GM21381 (cell line): ENCODE measurements around the gene MTRFR.
"Not testable (repeated sequence)": the region's sequence is repeated elsewhere in the genome, so short reads cannot be mapped to it uniquely, and the experiment has no call there.

Source experiments
- ATAC-seq: cut with Tn5 transposase; IDR thresholded peaks from one replicate; pipeline ENCODE4 v1.9.1; 2021; ENCODE audit warnings: mild to moderate bottlenecking, moderate library complexity; ENCODE audit not compliant: unreplicated experiment

The MTRFR gene

DNA sequence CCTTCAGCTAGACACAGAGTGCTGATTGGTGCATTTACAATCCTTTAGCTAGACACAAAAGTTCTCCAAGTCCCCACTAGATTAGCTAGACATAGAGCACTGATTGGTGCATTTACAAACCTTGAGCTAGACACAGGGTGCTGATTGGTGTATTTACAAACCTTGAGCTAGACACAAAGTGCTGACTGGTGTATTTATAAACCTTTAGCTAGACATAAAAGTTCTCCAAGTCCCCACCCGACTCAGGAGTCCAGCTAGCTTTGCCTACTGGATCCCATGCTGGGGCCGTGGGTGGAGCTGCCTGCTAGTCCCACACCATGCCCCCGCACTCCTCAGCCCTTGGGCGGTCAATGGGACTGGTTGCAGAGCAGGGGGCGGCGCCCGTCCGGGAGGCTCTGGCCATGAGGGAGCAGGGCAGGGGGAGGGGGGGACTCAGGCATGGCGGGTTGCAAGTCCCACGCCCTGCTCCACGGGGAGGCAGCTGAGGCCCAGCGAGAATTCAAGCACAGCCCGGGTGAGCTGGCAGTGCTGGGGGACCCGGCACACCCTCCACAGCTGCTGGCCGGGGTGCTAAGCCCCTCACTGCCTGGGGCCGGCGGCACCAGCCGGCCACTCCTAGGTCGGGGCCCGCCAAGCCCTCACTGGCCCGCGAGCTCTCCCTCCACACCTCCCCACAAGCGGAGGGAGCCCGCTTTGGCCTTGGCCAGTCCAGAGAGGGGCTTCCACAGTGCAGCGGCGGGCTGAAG, 15.9 kb downstream of the MTRFR start:
- ATAC-seq, result not testable (repeated sequence)

DNA sequence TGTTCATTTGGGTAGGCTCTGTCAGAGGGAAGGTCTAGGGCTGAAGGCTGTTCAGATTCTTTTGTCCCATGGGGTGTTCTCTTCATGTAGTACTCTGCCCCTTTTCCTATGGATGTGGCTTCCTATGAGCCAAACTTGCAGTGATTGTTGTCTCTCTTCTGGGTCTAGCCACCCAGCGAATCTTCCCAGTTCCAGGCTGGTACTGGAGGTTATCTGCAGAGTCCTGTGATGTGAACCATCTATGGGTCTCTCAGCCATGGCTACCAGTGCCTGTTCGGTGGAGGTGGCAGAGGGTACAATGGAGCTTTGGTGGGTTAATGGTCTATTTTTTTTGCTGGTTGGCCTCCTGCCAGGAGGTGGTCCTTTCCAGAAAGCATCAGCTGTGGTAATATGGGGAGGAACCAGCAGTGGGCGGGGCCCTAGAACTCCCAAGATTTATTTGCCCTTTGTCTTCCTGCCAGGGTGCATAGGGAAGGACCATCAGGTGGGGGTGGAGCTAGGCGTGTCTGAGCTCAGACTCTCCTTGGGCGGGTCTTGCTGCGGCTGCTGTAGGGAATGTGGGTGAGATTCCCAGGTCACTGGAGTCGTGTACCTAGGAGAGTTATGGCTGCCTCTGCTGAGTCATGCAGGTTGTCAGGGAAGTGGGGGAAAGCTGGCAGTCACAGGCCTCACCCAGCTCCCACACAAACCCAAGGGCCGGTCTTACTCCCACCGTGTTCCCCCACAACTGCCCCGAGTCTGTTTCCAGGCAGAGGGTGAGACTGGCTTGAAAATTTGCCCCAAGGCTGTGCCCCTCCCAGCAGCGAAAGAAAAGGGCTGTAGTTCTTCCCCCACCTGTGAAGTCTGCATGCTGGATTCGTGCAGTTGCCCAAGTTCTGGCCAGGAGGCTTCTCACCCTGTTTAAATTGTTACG, 17.5 kb downstream of the MTRFR start:
- ATAC-seq, result no peak

DNA sequence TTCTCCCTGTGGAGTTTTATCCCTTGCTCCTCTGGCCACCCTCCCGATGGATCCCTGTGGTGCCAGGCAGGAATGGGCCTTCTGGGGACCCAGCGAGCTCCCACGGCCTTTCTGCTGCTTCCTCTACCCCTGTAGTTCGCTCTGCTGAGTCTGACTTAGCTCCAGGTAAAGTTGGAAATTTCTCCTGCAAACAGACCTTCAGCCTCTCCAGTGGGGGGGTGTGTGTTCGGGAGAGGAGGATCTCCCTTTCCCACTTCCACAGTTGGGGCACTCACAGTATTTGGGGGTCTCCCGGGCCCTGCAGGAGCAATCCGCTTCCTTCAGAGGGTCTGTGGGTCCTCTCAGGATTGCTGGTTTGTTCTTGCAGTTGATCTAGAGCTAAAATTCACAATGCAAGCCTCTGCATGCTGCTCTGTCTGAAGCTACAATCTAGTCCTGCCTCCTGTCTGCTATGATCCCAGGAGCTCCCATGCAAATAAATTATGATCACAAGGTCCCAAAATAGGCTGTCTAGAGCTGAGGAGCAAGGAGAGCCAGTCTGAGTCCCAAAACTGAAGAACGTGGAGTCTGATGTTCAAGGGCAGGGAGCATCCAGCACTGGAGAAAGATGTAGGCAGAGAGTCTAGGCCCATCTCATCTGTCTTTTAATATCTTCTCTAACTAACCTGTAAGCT, 18.3 kb downstream of the MTRFR start:
- ATAC-seq, result no peak

DNA sequence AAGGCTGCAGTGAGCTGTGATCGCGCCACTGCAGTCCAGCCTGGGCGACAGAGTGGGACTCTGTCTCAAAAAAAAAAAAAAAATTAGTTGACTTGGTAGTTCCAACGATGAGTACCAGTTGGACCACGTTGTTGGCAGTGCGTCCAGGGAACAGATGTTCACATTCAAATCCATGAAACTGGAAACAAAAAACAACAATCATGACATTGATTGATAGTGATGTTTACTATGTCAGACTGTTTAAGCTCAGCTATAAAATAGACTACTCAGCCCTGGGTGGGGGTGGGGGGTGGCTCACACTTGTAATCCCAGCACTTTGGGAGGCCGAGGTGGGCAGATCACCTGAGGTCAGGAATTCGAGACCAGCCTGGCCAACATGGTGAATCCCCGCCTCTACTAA, 19.1 kb downstream of the MTRFR start:
- not testable (repeated sequence) for ATAC-seq

DNA sequence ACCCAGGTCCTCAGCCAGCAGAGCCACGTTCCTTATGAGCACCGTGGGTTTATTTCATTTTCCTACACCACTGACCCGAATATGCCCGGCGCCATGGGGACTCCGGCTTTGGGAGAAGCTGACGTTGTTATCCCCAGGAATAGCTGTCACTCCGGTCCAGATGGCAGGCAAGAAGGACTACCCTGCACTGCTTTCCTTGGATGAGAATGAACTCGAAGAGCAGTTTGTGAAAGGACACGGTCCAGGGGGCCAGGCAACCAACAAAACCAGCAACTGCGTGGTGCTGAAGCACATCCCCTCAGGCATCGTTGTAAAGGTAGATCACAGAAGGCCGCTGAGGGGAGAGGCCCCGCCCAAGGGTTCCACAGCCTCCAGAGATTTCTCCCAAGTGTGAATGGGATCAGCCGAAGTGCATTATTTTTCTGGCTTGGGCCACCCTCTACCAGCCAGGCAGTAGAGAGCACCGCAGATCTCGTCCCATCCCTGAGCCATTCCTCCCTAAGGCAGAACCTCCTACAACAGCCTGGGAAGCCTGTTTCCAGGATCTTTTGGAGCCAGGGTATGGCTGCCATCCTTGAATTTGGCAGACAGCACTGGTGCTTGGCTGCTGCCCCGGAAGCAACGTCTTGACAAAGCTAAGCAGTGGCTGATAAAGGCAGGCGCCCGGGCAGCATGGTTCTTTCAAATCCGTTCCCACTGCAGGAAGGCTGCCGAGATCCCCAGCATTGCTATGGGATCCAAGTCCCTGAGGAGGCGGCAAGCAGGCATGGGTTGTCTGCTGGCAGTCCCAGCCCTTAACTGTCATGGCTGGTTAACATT, 20.6 kb downstream of the MTRFR start:
- ATAC-seq, result no peak

DNA sequence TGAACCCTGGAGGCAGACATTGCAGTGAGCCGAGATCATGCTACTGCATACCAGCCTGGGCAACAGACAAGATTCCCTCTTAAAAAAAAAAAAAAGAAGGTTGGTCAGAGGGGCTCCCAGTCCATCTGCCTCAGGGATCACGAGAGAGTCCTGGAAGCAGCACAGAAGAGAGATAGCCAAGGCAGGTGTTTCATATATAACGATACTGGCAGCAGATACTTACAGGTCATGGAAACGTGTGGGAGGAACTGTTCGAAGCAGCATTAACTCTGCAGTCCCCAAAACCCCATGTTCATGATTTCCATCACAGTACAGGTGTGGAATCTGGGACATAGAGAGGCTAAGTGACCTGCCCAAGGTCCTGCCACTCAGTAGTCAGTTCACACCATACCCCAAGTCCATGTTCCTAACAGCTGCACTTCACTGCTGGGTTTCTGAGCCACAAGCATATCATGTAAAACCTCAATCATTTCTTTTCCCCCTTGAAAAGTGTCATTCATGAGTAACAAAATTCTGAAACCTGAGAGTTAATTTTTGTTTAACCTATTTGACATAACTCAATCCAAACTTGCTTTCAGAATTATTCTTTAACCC, 21.7 kb downstream of the MTRFR start:
- ATAC-seq, result no peak

DNA sequence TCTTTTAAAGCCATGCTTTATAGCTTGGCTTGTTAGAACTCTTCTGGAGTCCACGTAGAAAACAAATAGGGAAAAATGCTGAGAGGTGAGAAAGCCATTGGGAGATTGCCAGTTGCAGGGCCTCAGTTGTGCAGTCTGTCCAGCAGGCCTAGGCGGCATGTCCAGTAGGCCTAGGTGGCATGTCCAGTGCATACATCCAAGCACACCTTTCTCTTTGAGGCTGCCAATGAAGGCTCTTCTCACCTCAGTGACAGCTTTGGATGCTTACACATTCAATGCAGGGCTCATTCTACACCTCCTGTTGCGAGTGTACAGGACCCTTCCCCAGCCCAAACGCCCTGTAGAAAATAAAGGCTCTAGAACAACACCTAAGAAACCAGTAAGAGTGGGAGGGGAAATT, 25.4 kb downstream of the MTRFR start:
- ATAC-seq, result no peak

DNA sequence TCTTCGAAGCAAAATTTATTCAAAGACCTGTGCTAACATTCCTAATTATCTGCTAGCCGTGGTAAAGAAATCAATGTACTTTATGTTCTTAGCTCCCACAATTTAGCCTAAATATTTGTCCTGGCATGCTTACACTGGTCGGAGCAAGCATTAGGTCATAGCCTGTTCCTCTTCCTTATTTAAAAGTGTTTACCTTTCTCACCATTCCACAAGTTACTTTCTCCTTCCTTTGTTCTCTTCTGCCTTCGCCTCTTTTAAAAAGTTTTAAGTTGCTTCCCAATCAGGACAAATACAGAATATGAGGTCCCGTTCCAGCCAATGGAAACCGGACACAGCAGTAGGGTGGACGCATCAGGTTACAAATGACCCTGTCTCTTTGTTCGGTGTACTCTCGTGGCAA, 26.8 kb downstream of the MTRFR start:
- ATAC-seq, result no peak

DNA sequence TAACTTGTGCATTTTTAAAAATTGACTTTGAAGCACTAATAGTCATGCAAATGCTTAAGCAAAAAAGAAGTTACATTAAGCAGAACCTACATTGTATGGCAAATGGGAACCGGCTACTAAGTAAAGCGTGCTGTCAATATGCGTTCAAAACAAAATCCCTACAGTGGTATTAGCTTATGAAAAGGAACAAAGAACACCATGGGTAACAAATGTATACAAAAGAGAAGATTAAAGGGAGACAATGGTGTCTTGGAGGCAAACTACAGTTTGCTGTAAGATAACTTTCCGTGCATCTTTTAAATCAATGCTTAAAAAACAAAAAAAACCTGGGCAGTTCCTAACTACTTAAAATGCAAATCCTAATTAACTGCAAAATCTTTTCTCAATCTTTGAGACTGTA, 28.0 kb downstream of the MTRFR start:
- ATAC-seq, result no peak

DNA sequence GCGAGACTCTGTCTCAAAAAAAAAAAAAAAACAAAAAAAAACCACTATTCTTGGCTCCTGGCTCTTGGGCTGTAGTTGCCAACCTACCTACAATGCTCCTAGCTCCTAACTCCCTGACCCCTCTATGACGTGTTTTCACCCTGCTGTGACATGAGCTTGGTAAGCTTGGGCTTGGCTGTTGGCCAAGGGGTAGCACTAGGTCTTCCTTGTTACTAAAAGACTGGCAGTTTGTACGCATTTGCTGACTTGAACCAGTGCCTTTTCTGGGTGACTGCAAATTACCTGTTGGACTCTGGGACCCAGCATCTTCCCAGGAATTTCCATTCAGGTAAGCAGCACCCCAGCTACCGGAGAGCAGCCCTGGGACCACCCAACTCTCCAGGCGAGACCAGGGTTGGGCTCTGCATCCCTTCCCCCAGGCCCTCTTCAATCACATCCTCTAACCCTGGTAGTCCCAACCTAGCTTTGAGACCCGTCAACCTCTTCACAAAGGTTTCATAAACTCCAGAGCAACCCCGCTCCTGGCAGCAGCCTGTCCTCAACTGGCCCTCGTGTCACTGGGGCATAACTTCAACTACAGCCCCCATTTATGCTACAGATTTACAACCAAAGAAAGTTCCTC, 30.1 kb downstream of the MTRFR start:
- no peak for ATAC-seq

DNA sequence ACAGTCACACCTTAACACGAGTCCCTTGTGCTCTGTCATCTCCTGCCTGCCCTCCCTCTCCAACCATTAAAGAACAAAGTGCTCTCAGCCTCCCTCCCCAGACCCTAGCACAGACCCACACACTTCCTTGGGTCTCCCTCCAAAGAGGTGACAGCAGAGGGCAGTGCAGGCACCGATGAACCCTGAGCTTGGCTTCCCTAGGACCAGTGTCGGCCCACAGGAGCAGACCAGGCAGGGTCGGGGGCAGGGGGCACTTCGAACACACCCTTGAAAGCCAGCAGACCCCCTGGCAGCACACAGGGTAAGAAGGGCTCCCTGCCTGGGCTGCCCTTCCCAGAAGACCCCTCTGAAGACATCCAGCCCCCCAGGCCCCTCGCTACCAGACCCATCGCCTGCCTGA, 31.4 kb downstream of the MTRFR start:
- ATAC-seq, result no peak

DNA sequence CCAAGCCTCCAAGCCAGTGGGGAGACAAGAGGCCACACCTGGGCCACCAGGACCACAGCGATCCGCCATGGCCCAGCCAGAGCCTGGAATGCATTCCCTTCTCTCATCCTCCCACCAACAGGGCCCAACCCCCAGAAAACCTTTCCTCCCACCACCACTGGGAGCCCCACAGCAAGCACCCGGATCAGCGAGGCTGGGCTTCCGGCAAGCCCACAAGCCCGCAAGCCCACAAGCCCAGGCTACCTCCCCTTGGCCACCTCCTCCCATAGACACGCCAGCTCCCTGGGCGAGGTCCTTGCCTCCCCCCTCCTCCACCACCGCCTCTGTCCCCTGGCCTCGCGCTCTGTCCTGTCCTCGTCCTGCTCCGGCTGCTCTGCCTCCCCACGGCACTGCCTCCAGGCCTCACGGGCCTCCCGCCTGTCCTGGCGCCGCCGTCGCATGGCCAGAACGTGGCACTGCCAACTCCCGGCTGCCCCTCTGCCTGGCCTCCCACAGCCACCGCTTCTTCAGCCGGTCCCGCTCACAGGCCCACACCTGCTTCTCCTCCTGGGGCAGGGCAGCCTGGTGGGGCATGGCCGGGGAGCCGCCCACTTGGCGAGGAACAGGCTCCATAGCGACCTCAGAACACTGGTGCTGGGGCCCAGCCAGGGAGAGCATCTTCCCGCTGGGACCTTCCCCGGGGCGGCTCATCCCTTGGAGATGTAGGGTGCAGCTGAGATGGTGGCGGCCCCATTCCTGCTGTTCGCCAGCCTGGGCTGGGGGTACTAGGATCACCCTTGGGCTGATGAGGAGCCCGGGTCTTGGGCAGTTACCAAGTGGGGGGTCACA, 32.8 kb downstream of the MTRFR start:
- ATAC-seq, result no peak

DNA sequence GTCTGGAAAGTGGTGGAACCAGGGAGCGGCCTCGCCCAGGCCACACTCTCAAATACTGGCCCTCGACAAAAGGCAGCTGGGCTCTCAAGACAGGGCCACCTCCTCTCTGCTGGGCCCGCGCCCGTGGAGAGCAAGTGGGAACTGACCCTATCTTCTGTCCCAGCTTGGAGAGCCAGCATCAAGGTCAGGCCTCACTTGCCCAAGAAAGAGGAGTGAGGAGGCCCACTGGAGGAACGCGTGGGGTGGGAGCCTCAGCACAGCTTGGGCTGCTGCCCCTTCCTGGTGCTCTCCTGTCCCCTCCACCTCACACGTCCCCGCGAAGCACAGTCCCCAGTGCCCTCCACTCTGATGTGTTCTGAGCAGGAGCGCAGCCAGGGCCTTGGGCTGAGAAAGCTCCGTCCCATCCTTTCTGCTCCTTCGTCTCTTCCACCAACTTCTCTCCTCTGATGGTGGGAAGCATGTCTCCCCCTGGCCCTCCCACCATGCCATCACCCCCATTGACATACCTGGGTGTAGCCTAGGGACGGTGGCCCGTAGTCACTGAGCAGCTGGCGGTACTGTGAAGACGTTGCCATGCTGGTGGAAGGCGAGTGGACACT, 33.5 kb downstream of the MTRFR start:
- ATAC-seq, result no peak

DNA sequence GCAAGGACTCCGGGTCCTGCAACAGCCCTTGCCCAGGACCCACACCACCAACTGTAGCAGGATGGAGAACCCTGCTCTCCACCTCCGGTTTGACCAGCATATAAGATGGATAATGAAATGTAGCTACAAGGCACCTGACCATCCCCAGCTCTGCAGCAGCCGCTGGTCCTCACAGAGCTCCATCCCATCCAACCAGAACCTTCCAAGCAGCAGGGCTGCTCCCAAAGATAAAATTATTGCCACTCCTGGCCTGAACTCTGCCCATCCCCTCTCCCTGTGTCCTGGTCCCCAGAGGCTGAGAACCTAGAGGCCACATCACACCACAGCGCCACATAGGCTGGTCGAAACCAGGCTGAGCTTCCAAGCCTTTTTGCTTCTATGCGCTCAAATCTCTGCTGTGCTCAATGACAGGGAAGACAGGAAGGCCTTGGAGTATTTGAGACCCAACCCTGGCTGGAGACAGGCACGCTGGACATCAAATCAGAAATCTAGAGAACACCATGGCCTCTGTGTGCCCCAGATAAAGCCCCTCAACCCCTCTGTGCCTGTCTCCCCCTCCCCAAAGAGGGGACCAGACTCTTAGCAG, 34.2 kb downstream of the MTRFR start:
- ATAC-seq, result no peak

DNA sequence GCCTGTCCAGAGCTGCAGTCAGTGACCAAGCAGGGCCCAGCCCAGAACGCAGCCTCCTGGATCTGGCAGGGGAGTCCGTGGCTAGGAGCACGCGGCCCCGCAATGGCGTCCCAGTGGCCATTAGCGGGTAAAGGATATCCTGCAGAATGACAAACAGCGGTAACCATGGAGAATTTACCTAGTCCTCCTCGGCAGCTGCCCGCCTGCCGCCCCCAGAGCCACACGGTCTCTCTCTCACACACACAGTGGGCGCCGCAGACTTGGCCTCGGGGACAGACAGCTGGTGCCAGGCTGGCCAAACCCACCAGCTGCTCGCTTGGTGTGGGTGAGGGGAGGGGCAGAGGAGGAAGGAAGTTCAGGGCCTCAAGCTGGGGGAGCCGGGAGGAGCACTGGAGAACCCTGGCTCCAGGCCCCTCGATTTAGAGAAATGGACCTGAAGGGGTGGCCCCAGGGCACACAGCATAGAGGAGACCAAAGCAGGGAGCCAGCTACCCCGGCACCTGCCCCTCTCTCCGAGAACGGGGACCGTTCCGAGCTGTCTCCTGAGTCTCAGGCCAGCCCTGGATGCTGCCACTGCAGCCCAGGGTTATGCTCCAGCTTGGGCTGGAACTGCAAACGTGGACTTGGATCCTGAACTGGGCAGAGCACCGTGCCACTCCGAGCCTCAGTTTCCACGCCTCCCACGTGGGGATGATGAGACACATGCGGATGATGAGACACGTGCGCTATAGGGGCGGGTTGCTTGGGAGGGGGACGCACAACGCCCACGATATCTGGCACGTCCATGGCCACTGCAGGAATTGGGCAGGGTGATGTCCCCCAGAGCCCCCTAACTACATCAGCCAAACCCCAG, 35.0 kb downstream of the MTRFR start:
- no peak for ATAC-seq

DNA sequence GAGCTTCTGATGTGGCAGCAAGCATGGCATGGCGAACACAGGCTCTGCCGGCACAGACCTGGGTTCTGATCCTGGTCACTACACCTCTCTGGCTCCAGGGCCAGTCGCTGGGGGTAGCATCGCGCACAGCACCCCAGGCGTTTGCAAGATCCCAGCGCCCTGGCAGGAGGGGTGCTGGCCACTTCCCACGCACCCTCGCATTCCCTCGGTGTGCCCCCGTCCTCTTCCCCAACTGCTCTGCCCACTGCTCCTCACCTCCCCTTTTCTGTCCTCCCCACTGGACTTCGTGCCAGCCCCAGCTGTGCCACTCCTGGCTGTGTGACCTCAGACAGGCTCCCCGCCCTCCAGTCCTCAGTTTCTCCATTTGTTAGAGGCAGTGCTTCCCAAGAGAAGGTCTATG, 35.6 kb downstream of the MTRFR start:
- ATAC-seq, result no peak

DNA sequence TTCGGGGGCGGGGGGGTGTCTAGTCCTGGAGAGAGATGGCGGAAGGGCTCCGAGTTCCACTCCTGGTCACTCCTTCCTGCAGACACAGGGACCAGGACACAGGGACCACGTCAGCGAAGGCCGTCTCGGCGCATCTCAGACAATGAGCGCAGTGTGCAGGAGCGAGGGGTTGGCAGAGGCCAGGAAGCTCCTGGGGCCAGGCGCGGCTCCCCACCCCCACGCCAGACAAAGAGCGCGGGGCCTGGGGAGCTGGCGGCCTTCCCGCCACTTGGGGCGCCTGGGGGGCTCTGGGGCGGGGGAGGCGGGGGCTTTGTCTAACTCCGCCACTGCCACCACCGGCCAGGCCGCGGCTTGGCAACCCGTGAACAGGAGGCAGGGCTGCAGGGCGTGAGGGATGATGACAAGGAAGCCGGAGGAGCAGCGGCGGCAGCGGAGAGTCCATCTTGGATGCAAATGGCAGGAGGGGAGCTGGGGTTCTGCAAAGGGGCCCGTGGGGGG, 36.2 kb downstream of the MTRFR start:
- no peak for ATAC-seq
